Neural cell (in vitro differentiated cells): ENCODE results near the gene NUP210L. TPM values are rescaled to one million over a fixed set of nuclear protein-coding genes. Genes with fewer than 3 reads are reported as not detected.

Experiments
- H2AFZ ChIP-seq: fragments of 200-600, 300-800 bp; sonication (generic), shearing (Covaris generic); 2 replicates; pipeline ENCODE4 v1.6.0; 2014; ENCODE audit warnings: low read depth, mild to moderate bottlenecking, antibody characterized with exemption, low read length, moderate library complexity
- H3F3A ChIP-seq: fragments of 200-600 bp; shearing (Covaris generic); 2 replicates; pipeline ENCODE4 v1.6.1; 2016; ENCODE audit warnings: mild to moderate bottlenecking, moderate library complexity, mixed read lengths, antibody characterized with exemption, low read length; ENCODE audit not compliant: insufficient read depth, poor library complexity, severe bottlenecking
- H3K27ac ChIP-seq: fragments of 200-600, 300-800 bp; sonication (generic), shearing (Covaris generic); 2 replicates; pipeline ENCODE4 v1.5.1; 2014; ENCODE audit warnings: mild to moderate bottlenecking, low read length, moderate library complexity
- H3K27me3 ChIP-seq: fragments of 300-800, 200-600 bp; sonication (generic), shearing (Covaris generic); 2 replicates; pipeline ENCODE4 v1.6.0; 2014; ENCODE audit warnings: mild to moderate bottlenecking, low read depth, low read length, moderate library complexity; ENCODE audit not compliant: insufficient read depth
- H3K36me3 ChIP-seq: fragments of 300-800, 200-600 bp; sonication (generic), shearing (Covaris generic); 2 replicates; pipeline ENCODE4 v1.5.1; 2014; ENCODE audit warnings: mild to moderate bottlenecking, antibody characterized with exemption, low read length, moderate library complexity; ENCODE audit not compliant: insufficient read depth
- H3K4me2 ChIP-seq: fragments of 300-800, 200-600 bp; sonication (generic), shearing (Covaris generic); 2 replicates; pipeline ENCODE4 v1.6.0; 2014; ENCODE audit warnings: mild to moderate bottlenecking, low read length
- H3K4me3 ChIP-seq: fragments of 300-800, 200-600 bp; sonication (generic), shearing (Covaris generic); 2 replicates; pipeline ENCODE4 v1.5.1; 2014; ENCODE audit warnings: mild to moderate bottlenecking, low read length, moderate library complexity
- H3K79me2 ChIP-seq: fragments of 200-600 bp; shearing (Covaris generic); replicated peaks from 2 replicates; pipeline ENCODE4 v1.6.0; 2014; ENCODE audit warnings: mild to moderate bottlenecking, low read length, moderate library complexity; ENCODE audit not compliant: insufficient read depth
- H3K9ac ChIP-seq: fragments of 300-800, 200-600 bp; sonication (generic), shearing (Covaris generic); 2 replicates; pipeline ENCODE4 v1.6.1; 2016; ENCODE audit warnings: mild to moderate bottlenecking, low read length, mixed read lengths
- H3K9me2 ChIP-seq: fragments of 200-600 bp; shearing (Covaris generic); 2 replicates; pipeline ENCODE4 v1.6.1; 2016; ENCODE audit warnings: mild to moderate bottlenecking, low read length, mixed read lengths; ENCODE audit not compliant: insufficient read depth
- H3K9me3 ChIP-seq: fragments of 200-600, 300-800 bp; sonication (generic), shearing (Covaris generic); 2 replicates; pipeline ENCODE4 v1.6.1; 2016; ENCODE audit warnings: mild to moderate bottlenecking, mixed run types, low read length, moderate library complexity, mixed read lengths
- H4K20me1 ChIP-seq: fragments of 200-600 bp; shearing (Covaris generic); 2 replicates; pipeline ENCODE4 v1.6.1; 2016; ENCODE audit warnings: mild to moderate bottlenecking, mixed run types; ENCODE audit not compliant: insufficient read depth
- CTCF ChIP-seq: fragments of 450-650 bp; IDR thresholded peaks from 2 replicates; pipeline ENCODE4 v1.5.1; 2014; ENCODE audit warnings: antibody characterized with exemption, mild to moderate bottlenecking, moderate library complexity; ENCODE audit not compliant: poor library complexity, severe bottlenecking
- EP300 ChIP-seq: fragments of 450-650 bp; conservative IDR thresholded peaks from 2 replicates; pipeline ENCODE4 v1.6.1; 2014; ENCODE audit warnings: antibody characterized with exemption, mild to moderate bottlenecking, moderate library complexity; ENCODE audit not compliant: poor library complexity, severe bottlenecking
- EZH2 ChIP-seq: fragments of 200-600, 300-800 bp; shearing (Covaris generic), sonication (generic); IDR thresholded peaks from 2 replicates; pipeline ENCODE4 v1.6.1; 2014; ENCODE audit warnings: antibody characterized with exemption, low read length, borderline replicate concordance, mild to moderate bottlenecking; ENCODE audit not compliant: insufficient read depth, poor library complexity, severe bottlenecking
- MXI1 ChIP-seq: fragments of 450-650 bp; conservative IDR thresholded peaks from 2 replicates; pipeline ENCODE4 v1.6.1; 2014; ENCODE audit warnings: antibody characterized with exemption, mild to moderate bottlenecking; ENCODE audit not compliant: poor library complexity, severe bottlenecking
- POLR2AphosphoS5 ChIP-seq: IDR thresholded peaks from 2 replicates; pipeline ENCODE4 v1.6.1; 2012
- RAD21 ChIP-seq: fragments of 450-650 bp; conservative IDR thresholded peaks from 2 replicates; pipeline ENCODE4 v1.6.1; 2014; ENCODE audit warnings: antibody characterized with exemption, mild to moderate bottlenecking, moderate library complexity
- SMC3 ChIP-seq: fragments of 450-650 bp; conservative IDR thresholded peaks from 2 replicates; pipeline ENCODE4 v1.6.1; 2014; ENCODE audit warnings: antibody characterized with exemption, mild to moderate bottlenecking, moderate library complexity; ENCODE audit not compliant: poor library complexity
- TAF1 ChIP-seq: IDR thresholded peaks from 2 replicates; pipeline ENCODE4 v1.6.1; 2012; ENCODE audit warnings: low read depth
- polyA plus RNA-seq: library from polyadenylated mRNA; depleted of rRNA; stranded (reverse); fragments of >200 nt; gene quantifications from 2 replicates; pipeline ENCODE4 v1.2.3, GENCODE V29; 2014
- TF ChIP-seq, protein P1 (sequence below): IDR thresholded peaks from 2 replicates; pipeline ENCODE4 v1.6.1; 2012; ENCODE audit warnings: borderline replicate concordance

The NUP210L gene
- polyA plus RNA-seq, 1 donor from 2014 or later, result 0.09 TPM

DNA sequence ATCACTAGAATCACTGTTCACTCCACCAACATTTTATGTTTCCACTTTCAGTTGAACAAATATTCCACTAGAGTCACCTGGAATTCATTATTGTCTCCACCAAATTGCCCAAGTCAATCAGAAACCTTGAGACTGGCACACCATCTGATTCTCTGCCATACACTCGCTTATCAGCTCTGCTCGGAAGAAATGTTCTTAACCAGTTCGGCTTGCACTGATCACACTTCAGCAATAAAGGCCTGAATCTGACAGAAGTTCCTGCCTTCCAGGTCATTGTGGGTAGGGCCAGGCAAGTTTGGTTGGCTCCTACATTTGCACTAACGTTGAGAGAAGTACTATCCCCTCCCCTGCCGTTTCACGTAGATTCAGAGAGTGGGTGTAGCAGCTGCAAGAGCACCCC is 27.1 kb upstream of the NUP210L start:
- no peaks in the 10 kb centered on the region for H3K27me3 ChIP-seq
- H3K9ac ChIP-seq, result peak overlapping the region; percentile 90
- TF ChIP-seq CTCF, result no peak
- no peak for TF ChIP-seq POLR2AphosphoS5
- TF ChIP-seq TAF1, result no peak
- no peak for TF ChIP-seq EP300
- no peak for TF ChIP-seq EZH2
- TF ChIP-seq, protein P1, sequence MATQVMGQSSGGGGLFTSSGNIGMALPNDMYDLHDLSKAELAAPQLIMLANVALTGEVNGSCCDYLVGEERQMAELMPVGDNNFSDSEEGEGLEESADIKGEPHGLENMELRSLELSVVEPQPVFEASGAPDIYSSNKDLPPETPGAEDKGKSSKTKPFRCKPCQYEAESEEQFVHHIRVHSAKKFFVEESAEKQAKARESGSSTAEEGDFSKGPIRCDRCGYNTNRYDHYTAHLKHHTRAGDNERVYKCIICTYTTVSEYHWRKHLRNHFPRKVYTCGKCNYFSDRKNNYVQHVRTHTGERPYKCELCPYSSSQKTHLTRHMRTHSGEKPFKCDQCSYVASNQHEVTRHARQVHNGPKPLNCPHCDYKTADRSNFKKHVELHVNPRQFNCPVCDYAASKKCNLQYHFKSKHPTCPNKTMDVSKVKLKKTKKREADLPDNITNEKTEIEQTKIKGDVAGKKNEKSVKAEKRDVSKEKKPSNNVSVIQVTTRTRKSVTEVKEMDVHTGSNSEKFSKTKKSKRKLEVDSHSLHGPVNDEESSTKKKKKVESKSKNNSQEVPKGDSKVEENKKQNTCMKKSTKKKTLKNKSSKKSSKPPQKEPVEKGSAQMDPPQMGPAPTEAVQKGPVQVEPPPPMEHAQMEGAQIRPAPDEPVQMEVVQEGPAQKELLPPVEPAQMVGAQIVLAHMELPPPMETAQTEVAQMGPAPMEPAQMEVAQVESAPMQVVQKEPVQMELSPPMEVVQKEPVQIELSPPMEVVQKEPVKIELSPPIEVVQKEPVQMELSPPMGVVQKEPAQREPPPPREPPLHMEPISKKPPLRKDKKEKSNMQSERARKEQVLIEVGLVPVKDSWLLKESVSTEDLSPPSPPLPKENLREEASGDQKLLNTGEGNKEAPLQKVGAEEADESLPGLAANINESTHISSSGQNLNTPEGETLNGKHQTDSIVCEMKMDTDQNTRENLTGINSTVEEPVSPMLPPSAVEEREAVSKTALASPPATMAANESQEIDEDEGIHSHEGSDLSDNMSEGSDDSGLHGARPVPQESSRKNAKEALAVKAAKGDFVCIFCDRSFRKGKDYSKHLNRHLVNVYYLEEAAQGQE, result no peak
- no peak for TF ChIP-seq SMC3
- TF ChIP-seq RAD21, result no peak
- no peak for TF ChIP-seq MXI1
- no peaks in the 10 kb centered on the region for H3K36me3 ChIP-seq
- no peaks in the 10 kb centered on the region for H4K20me1 ChIP-seq
- H3K4me3 ChIP-seq, result peak overlapping the region; percentile 98
- H3K27ac ChIP-seq, result peak overlapping the region; percentile 90
- H3K4me2 ChIP-seq, result peak overlapping the region; percentile 82
- H3K9me2 ChIP-seq, result no peaks in the 10 kb centered on the region
- H3K79me2 ChIP-seq, result peaks cover 57% of the 10 kb centered on the region
- H2AFZ ChIP-seq, result no peak overlapping the region
- H3K9me3 ChIP-seq, result no peaks in the 10 kb centered on the region
- no peaks in the 10 kb centered on the region for H3F3A ChIP-seq

DNA sequence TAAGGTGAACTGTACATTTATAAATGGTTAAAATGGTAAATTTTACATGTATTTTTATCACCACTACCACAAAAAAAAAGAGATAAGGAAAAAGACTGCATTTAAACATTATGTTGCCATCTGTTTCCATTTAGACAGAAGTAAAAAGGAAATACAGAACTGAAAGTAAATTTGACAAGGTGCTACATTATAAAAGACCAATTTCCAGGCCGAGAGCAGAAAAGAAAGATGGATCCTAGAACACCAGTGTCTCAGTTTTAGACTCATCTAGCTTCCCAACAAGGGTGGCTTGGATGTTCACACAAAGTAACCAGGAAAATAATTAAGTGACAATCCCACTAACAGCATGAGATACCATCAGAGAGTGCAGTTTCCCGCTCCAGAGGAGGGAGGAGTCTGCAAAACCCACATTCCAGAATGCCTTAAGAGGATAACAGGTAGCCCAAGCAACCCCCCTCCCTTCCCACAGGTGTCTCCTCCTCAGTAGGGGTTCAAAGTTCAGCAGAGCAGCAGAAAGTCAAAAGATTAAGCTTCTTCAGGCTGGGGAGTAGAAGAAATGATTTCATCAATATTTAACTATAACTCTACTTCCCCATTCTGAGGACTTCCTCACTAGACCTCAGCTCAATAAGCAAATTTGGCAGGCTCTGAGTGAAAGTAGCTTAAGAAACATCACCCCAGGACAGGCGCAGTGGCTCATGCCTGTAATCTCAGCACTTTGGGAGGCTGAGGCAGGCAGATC is 25.2 kb upstream of the NUP210L start:
- Histone ChIP-seq H3F3A (no peaks in the 10 kb centered on the region), H4K20me1 (no peaks in the 10 kb centered on the region), H3K9ac (no peak overlapping the region), H3K27ac (no peak overlapping the region), H2AFZ (no peak overlapping the region), H3K9me3 (no peaks in the 10 kb centered on the region), H3K79me2 (peaks cover 66% of the 10 kb centered on the region), H3K36me3 (no peaks in the 10 kb centered on the region), H3K4me3 (no peak overlapping the region), H3K9me2 (no peaks in the 10 kb centered on the region), H3K4me2 (no peak overlapping the region), H3K27me3 (no peaks in the 10 kb centered on the region)
- TF ChIP-seq, protein P1, result no peak
- no peak for TF ChIP-seq EZH2
- no peak for TF ChIP-seq RAD21
- no peak for TF ChIP-seq CTCF
- no peak for TF ChIP-seq SMC3
